ENCODE data around the gene HOXB9.

Gene HOXB9

GRCh38 chr17:48615047-48615962 is 10.9 kb downstream of the HOXB9 start, which contains the start of gene HOXB8:
Gene HOXB8 (minus strand): TSS chr17:48615292. CDS start chr17:48614704, 588 bp downstream.
- Histone ChIP-seq H3K9me3 (ENCODE audit: insufficient read depth, low read length) (no peaks in the 10 kb centered on the region), H3K27ac (ENCODE audit: low read depth, low read length) (no peak within 1 kb of the TSS), H3K4me2 (ENCODE audit: low read depth, low read length, poor library complexity, severe bottlenecking) (no peak within 1 kb of the TSS), H3K4me3 (ENCODE audit: insufficient read depth, low read length, poor library complexity, severe bottlenecking) (no peak within 1 kb of the TSS), H3K36me3 (ENCODE audit: low read length) (no peaks in the 10 kb centered on the region), H2AFZ (ENCODE audit: low read depth, low read length, severe bottlenecking) (no peak within 1 kb of the TSS), H3F3A (ENCODE audit: insufficient read depth) (no peaks in the 10 kb centered on the region), H3K27me3 (ENCODE audit: low read length) (no peaks in the 10 kb centered on the region), H3K79me2 (ENCODE audit: insufficient read depth, low read length) (no peaks in the 10 kb centered on the region), H4K20me1 (ENCODE audit: low read depth, low read length) (no peaks in the 10 kb centered on the region), H3K9me2 (replicated peaks; ENCODE audit: insufficient read depth, low read length) (no peaks in the 10 kb centered on the region), H3K9ac (ENCODE audit: low read length) (no peak within 1 kb of the TSS)
- TF ChIP-seq EZH2phosphoT487 (conservative IDR thresholded peaks at IDR 0.05; ENCODE audit: low read length) (no peak), CTCF (IDR thresholded peaks at IDR 0.05; ENCODE audit: insufficient read depth, low read length, poor library complexity, severe bottlenecking) (no peak)

DNA sequence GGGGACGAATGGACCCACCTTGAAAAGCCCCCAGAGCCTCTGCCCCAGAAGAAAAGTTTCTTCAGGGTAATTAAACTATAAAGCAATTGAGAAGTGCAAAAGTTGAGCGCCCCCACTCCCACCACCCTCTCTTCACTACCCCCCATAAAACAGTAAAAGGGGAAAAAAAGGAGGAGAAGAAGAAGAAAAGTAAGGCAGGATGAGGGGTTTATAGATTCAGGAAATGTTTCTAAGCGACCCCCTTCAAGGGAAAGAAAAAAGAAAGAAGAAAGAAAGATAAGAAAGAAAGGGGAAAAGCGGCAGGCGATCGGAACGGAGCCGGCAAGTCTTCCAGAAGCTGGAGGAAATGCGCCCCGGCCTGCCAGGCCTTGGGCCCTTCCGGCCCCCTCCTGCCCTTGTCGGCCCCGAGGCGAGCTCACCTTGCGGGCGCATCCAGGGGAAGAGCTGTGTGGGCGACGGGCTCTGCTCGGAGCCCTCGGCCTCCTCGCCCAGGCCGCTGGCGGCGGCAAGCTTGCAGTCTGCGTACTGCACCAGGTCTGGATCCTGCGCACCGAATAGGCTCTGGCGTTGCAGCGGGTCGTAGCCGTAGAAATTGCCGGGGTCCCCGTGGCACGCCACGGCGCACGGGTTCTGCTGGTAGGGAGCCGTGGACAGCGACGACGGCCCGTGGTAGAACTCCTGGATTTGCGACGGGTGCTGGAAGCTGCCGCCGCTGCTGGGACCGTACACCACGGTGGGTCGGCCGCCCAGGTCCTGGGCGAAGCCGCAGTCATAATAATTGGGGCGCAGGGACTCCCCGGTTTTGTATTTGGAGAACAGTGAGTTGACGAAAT is 12.1 kb downstream of the HOXB9 start:
- Histone ChIP-seq H3K9me2 (replicated peaks; ENCODE audit: insufficient read depth, low read length) (no peaks in the 10 kb centered on the region), H3K79me2 (ENCODE audit: insufficient read depth, low read length) (no peaks in the 10 kb centered on the region), H3K27me3 (ENCODE audit: low read length) (no peaks in the 10 kb centered on the region), H3K9me3 (ENCODE audit: insufficient read depth, low read length) (no peaks in the 10 kb centered on the region), H2AFZ (ENCODE audit: low read depth, low read length, severe bottlenecking) (no peak overlapping the region), H3K9ac (ENCODE audit: low read length) (no peak overlapping the region), H3K4me2 (ENCODE audit: low read depth, low read length, poor library complexity, severe bottlenecking) (no peak overlapping the region), H3K27ac (ENCODE audit: low read depth, low read length) (no peak overlapping the region), H3K4me3 (ENCODE audit: insufficient read depth, low read length, poor library complexity, severe bottlenecking) (no peak overlapping the region), H4K20me1 (ENCODE audit: low read depth, low read length) (no peaks in the 10 kb centered on the region), H3K36me3 (ENCODE audit: low read length) (no peaks in the 10 kb centered on the region), H3F3A (ENCODE audit: insufficient read depth) (no peaks in the 10 kb centered on the region)
- TF ChIP-seq CTCF (IDR thresholded peaks at IDR 0.05; ENCODE audit: insufficient read depth, low read length, poor library complexity, severe bottlenecking) = no peak

- H3K9me3 ChIP-seq (ENCODE audit: insufficient read depth, low read length) = no peaks in the 10 kb centered on the region
- no peaks in the 10 kb centered on the region for H3K9me2 ChIP-seq (replicated peaks; ENCODE audit: insufficient read depth, low read length)
- H2AFZ ChIP-seq (ENCODE audit: low read depth, low read length, severe bottlenecking) = no peak overlapping the region
- TF ChIP-seq EZH2phosphoT487 (conservative IDR thresholded peaks at IDR 0.05; ENCODE audit: low read length) (no peak), CTCF (IDR thresholded peaks at IDR 0.05; ENCODE audit: insufficient read depth, low read length, poor library complexity, severe bottlenecking) (no peak)
- H3K4me2 ChIP-seq (ENCODE audit: low read depth, low read length, poor library complexity, severe bottlenecking) = no peak overlapping the region
- H3K79me2 ChIP-seq (ENCODE audit: insufficient read depth, low read length) = no peaks in the 10 kb centered on the region
- no peaks in the 10 kb centered on the region for H3K36me3 ChIP-seq (ENCODE audit: low read length)
- no peak overlapping the region for H3K27ac ChIP-seq (ENCODE audit: low read depth, low read length)
- no peaks in the 10 kb centered on the region for H4K20me1 ChIP-seq (ENCODE audit: low read depth, low read length)
- H3K4me3 ChIP-seq (ENCODE audit: insufficient read depth, low read length, poor library complexity, severe bottlenecking) = no peak overlapping the region
- H3K27me3 ChIP-seq (ENCODE audit: low read length) = no peaks in the 10 kb centered on the region
- no peak overlapping the region for H3K9ac ChIP-seq (ENCODE audit: low read length)
- H3F3A ChIP-seq (ENCODE audit: insufficient read depth) = no peaks in the 10 kb centered on the region
Observed at GRCh38 chr17:48612854-48613691, 13.1 kb downstream of the HOXB9 start.

All from SU-DHL-6 (cell line).